ENCODE measurements around the gene FGGY. TPM values are rescaled to one million over a fixed set of nuclear protein-coding genes. Genes with fewer than 3 reads are reported as not detected.

FGGY gene
- total RNA-seq, 1 donor from 2014 or later: 52.2 TPM

GRCh38 chr1:59752556-59753414, 455.9 kb downstream of the FGGY start:
- Histone ChIP-seq H3K9me3 (ENCODE audit: control insufficient read depth in 3 of 3, low read length in 3 of 3) (no peaks in the 10 kb centered on the region), H3K4me3 (ENCODE audit: low read length in 3 of 3) (no peak overlapping the region), H3K9ac (ENCODE audit: low read depth in 1 of 3, low read length in 3 of 3) (no peak overlapping the region), H3K27me3 (ENCODE audit: control insufficient read depth in 3 of 3, insufficient read depth in 3 of 3, low read length in 3 of 3) (no peaks in the 10 kb centered on the region), H3K4me1 (ENCODE audit: control insufficient read depth in 3 of 3, insufficient read depth in 3 of 3, low read length in 3 of 3) (peaks cover 0 to 24% (median 12%) of the 10 kb centered on the region in 3 donors), H3K36me3 (ENCODE audit: control insufficient read depth in 3 of 3, insufficient read depth in 3 of 3, low read length in 3 of 3) (no peaks in the 10 kb centered on the region), H3K27ac (ENCODE audit: low read depth, low read length) (no peak overlapping the region)

- Histone ChIP-seq H3K9ac (ENCODE audit: low read depth in 1 of 3, low read length in 3 of 3) (no peak overlapping the region), H3K36me3 (ENCODE audit: control insufficient read depth in 3 of 3, insufficient read depth in 3 of 3, low read length in 3 of 3) (no peaks in the 10 kb centered on the region), H3K27ac (ENCODE audit: low read depth, low read length) (no peak overlapping the region), H3K27me3 (ENCODE audit: control insufficient read depth in 3 of 3, insufficient read depth in 3 of 3, low read length in 3 of 3) (no peaks in the 10 kb centered on the region), H3K4me3 (ENCODE audit: low read length in 3 of 3) (no peak overlapping the region), H3K4me1 (ENCODE audit: control insufficient read depth in 3 of 3, insufficient read depth in 3 of 3, low read length in 3 of 3) (peaks cover 8 to 36% (median 19%) of the 10 kb centered on the region in 3 donors), H3K9me3 (ENCODE audit: control insufficient read depth in 3 of 3, low read length in 3 of 3) (no peaks in the 10 kb centered on the region)
These were observed 458.3 kb downstream of the FGGY start for GRCh38 chr1:59755069-59755685.

- Histone ChIP-seq H3K4me3 (ENCODE audit: low read length in 3 of 3) (no peak overlapping the region), H3K36me3 (ENCODE audit: control insufficient read depth in 3 of 3, insufficient read depth in 3 of 3, low read length in 3 of 3) (no peaks in the 10 kb centered on the region), H3K9ac (ENCODE audit: low read depth in 1 of 3, low read length in 3 of 3) (no peak overlapping the region), H3K9me3 (ENCODE audit: control insufficient read depth in 3 of 3, low read length in 3 of 3) (no peaks in the 10 kb centered on the region), H3K27ac (ENCODE audit: low read depth, low read length) (no peak overlapping the region), H3K4me1 (ENCODE audit: control insufficient read depth in 3 of 3, insufficient read depth in 3 of 3, low read length in 3 of 3) (peaks cover 10 to 28% (median 18%) of the 10 kb centered on the region in 3 donors), H3K27me3 (ENCODE audit: control insufficient read depth in 3 of 3, insufficient read depth in 3 of 3, low read length in 3 of 3) (no peaks in the 10 kb centered on the region)
These were observed 460.4 kb downstream of the FGGY start for GRCh38 chr1:59757197-59757747.

GRCh38 chr1:59759156-59759925, 462.4 kb downstream of the FGGY start:
- H3K27me3 ChIP-seq (ENCODE audit: control insufficient read depth in 3 of 3, insufficient read depth in 3 of 3, low read length in 3 of 3): no peaks in the 10 kb centered on the region
- no peaks in the 10 kb centered on the region for H3K9me3 ChIP-seq (ENCODE audit: control insufficient read depth in 3 of 3, low read length in 3 of 3)
- peak overlapping the region; percentile 63 for H3K27ac ChIP-seq (ENCODE audit: low read depth, low read length)
- H3K9ac ChIP-seq (ENCODE audit: low read depth in 1 of 3, low read length in 3 of 3): peak overlapping the region; percentile 60 to 79 (median 68)
- no peaks in the 10 kb centered on the region for H3K36me3 ChIP-seq (ENCODE audit: control insufficient read depth in 3 of 3, insufficient read depth in 3 of 3, low read length in 3 of 3)
- H3K4me3 ChIP-seq (ENCODE audit: low read length in 3 of 3): peak overlapping the region; percentile 62 to 72 (median 69)
- H3K4me1 ChIP-seq (ENCODE audit: control insufficient read depth in 3 of 3, insufficient read depth in 3 of 3, low read length in 3 of 3): peaks cover 10 to 24% (median 13%) of the 10 kb centered on the region in 3 donors

GRCh38 chr1:59761443-59761842, 464.5 kb downstream of the FGGY start:
- Histone ChIP-seq H3K4me3 (ENCODE audit: low read length in 3 of 3) (no peak overlapping the region), H3K9ac (ENCODE audit: low read depth in 1 of 3, low read length in 3 of 3) (no peak overlapping the region), H3K9me3 (ENCODE audit: control insufficient read depth in 3 of 3, low read length in 3 of 3) (no peaks in the 10 kb centered on the region), H3K27me3 (ENCODE audit: control insufficient read depth in 3 of 3, insufficient read depth in 3 of 3, low read length in 3 of 3) (no peaks in the 10 kb centered on the region), H3K36me3 (ENCODE audit: control insufficient read depth in 3 of 3, insufficient read depth in 3 of 3, low read length in 3 of 3) (no peaks in the 10 kb centered on the region), H3K27ac (ENCODE audit: low read depth, low read length) (no peak overlapping the region), H3K4me1 (ENCODE audit: control insufficient read depth in 3 of 3, insufficient read depth in 3 of 3, low read length in 3 of 3) (peaks cover 9 to 19% (median 10%) of the 10 kb centered on the region in 3 donors)

GRCh38 chr1:59763418-59763817, 466.5 kb downstream of the FGGY start:
- H3K27me3 ChIP-seq (ENCODE audit: control insufficient read depth in 3 of 3, insufficient read depth in 3 of 3, low read length in 3 of 3): no peaks in the 10 kb centered on the region
- H3K4me1 ChIP-seq (ENCODE audit: control insufficient read depth in 3 of 3, insufficient read depth in 3 of 3, low read length in 3 of 3): peaks cover 7 to 20% (median 10%) of the 10 kb centered on the region in 3 donors
- H3K9ac ChIP-seq (ENCODE audit: low read depth in 1 of 3, low read length in 3 of 3): no peak overlapping the region
- H3K36me3 ChIP-seq (ENCODE audit: control insufficient read depth in 3 of 3, insufficient read depth in 3 of 3, low read length in 3 of 3): no peaks in the 10 kb centered on the region
- H3K4me3 ChIP-seq (ENCODE audit: low read length in 3 of 3): no peak overlapping the region
- H3K27ac ChIP-seq (ENCODE audit: low read depth, low read length): no peak overlapping the region
- H3K9me3 ChIP-seq (ENCODE audit: control insufficient read depth in 3 of 3, low read length in 3 of 3): no peaks in the 10 kb centered on the region

GRCh38 chr1:59765011-59765730, 468.3 kb downstream of the FGGY start:
- no peaks in the 10 kb centered on the region for H3K36me3 ChIP-seq (ENCODE audit: control insufficient read depth in 3 of 3, insufficient read depth in 3 of 3, low read length in 3 of 3)
- peaks cover 0 to 8% (median 2%) of the 10 kb centered on the region in 3 donors for H3K4me1 ChIP-seq (ENCODE audit: control insufficient read depth in 3 of 3, insufficient read depth in 3 of 3, low read length in 3 of 3)
- no peaks in the 10 kb centered on the region for H3K27me3 ChIP-seq (ENCODE audit: control insufficient read depth in 3 of 3, insufficient read depth in 3 of 3, low read length in 3 of 3)
- H3K4me3 ChIP-seq (ENCODE audit: low read length in 3 of 3): no peak overlapping the region
- no peak overlapping the region for H3K9ac ChIP-seq (ENCODE audit: low read depth in 1 of 3, low read length in 3 of 3)
- no peaks in the 10 kb centered on the region for H3K9me3 ChIP-seq (ENCODE audit: control insufficient read depth in 3 of 3, low read length in 3 of 3)
- H3K27ac ChIP-seq (ENCODE audit: low read depth, low read length): no peak overlapping the region

GRCh38 chr1:59766227-59766855, 469.4 kb downstream of the FGGY start:
- no peaks in the 10 kb centered on the region for H3K9me3 ChIP-seq (ENCODE audit: control insufficient read depth in 3 of 3, low read length in 3 of 3)
- H3K27ac ChIP-seq (ENCODE audit: low read depth, low read length): no peak overlapping the region
- H3K4me3 ChIP-seq (ENCODE audit: low read length in 3 of 3): no peak overlapping the region
- H3K9ac ChIP-seq (ENCODE audit: low read depth in 1 of 3, low read length in 3 of 3): no peak overlapping the region
- H3K27me3 ChIP-seq (ENCODE audit: control insufficient read depth in 3 of 3, insufficient read depth in 3 of 3, low read length in 3 of 3): no peaks in the 10 kb centered on the region
- H3K4me1 ChIP-seq (ENCODE audit: control insufficient read depth in 3 of 3, insufficient read depth in 3 of 3, low read length in 3 of 3): peaks cover 0 to 8% (median under 1%) of the 10 kb centered on the region in 3 donors
- no peaks in the 10 kb centered on the region for H3K36me3 ChIP-seq (ENCODE audit: control insufficient read depth in 3 of 3, insufficient read depth in 3 of 3, low read length in 3 of 3)

- no peaks in the 10 kb centered on the region for H3K9me3 ChIP-seq (ENCODE audit: control insufficient read depth in 3 of 3, low read length in 3 of 3)
- H3K4me1 ChIP-seq (ENCODE audit: control insufficient read depth in 3 of 3, insufficient read depth in 3 of 3, low read length in 3 of 3): peaks cover 0 to 8% (median 0%) of the 10 kb centered on the region in 3 donors
- no peaks in the 10 kb centered on the region for H3K27me3 ChIP-seq (ENCODE audit: control insufficient read depth in 3 of 3, insufficient read depth in 3 of 3, low read length in 3 of 3)
- no peak overlapping the region for H3K4me3 ChIP-seq (ENCODE audit: low read length in 3 of 3)
- no peak overlapping the region for H3K9ac ChIP-seq (ENCODE audit: low read depth in 1 of 3, low read length in 3 of 3)
- no peaks in the 10 kb centered on the region for H3K36me3 ChIP-seq (ENCODE audit: control insufficient read depth in 3 of 3, insufficient read depth in 3 of 3, low read length in 3 of 3)
- H3K27ac ChIP-seq (ENCODE audit: low read depth, low read length): no peak overlapping the region
These were observed 470.2 kb downstream of the FGGY start for GRCh38 chr1:59767119-59767518.
